Fibroblast of mammary gland (primary cell): ENCODE results near the gene NUBP1.
"Not testable (repeated sequence)": the region's sequence is repeated elsewhere in the genome, so short reads cannot be mapped to it uniquely, and the experiment has no call there.

Source experiments
- DNase-seq: peaks from one replicate; pipeline ENCODE4 v3.0.0-alpha.2; 2010; ENCODE audit warnings: low read depth
- H3K4me3 ChIP-seq: 2 replicates; pipeline ENCODE4 v1.5.1; 2011; ENCODE audit warnings: low read depth, mild to moderate bottlenecking, low read length, moderate library complexity; ENCODE audit not compliant: control insufficient read depth
- TF ChIP-seq, protein P1 (sequence below): conservative IDR thresholded peaks from 2 replicates; pipeline ENCODE4 v1.5.1; 2011; ENCODE audit warnings: low read depth, low read length, inconsistent platforms; ENCODE audit not compliant: control insufficient read depth, insufficient read depth

The NUBP1 gene

DNA sequence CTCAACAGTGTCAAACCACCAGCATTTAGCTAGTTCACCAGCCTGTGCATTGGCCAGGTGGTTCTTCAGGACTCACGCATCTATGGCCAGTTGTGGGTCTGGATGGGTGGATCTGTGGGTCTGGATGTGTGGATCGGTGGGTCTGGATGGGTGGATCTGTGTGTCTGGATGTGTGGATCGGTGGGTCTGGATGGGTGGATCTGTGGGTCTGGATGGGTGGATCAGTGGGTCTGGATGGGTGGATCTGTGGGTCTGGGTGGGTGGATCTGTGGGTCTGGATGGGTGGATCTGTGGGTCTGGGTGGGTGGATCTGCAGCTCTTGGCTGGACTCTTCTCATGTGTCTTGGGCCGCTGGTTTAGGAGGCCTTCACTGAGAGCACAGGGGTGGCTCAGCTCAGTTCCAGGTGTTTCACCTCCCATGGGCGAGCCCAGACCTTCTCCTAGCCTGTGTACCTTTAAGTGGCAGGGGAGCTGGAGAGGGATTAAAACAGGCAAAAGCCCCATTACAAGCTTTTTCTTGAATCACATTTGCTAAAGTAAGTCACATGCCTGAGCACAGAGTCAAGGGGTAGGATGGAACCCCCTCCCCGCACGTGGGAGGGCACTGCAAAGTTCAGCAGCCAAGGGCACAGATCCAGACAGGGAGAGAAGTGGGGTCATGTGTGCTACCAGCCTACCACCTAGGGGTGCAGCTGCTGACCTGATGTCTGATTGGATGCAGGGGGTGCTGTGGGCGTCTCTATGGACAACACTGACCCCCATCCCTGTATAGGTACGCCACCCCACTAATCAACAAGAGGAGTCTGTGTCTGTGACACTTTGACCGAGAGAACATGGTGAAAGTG, 3.4 kb upstream of the NUBP1 start:
- TF ChIP-seq, protein P1, sequence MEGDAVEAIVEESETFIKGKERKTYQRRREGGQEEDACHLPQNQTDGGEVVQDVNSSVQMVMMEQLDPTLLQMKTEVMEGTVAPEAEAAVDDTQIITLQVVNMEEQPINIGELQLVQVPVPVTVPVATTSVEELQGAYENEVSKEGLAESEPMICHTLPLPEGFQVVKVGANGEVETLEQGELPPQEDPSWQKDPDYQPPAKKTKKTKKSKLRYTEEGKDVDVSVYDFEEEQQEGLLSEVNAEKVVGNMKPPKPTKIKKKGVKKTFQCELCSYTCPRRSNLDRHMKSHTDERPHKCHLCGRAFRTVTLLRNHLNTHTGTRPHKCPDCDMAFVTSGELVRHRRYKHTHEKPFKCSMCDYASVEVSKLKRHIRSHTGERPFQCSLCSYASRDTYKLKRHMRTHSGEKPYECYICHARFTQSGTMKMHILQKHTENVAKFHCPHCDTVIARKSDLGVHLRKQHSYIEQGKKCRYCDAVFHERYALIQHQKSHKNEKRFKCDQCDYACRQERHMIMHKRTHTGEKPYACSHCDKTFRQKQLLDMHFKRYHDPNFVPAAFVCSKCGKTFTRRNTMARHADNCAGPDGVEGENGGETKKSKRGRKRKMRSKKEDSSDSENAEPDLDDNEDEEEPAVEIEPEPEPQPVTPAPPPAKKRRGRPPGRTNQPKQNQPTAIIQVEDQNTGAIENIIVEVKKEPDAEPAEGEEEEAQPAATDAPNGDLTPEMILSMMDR: no peak
- no peak for DNase-seq
- no peak overlapping the region for H3K4me3 ChIP-seq

DNA sequence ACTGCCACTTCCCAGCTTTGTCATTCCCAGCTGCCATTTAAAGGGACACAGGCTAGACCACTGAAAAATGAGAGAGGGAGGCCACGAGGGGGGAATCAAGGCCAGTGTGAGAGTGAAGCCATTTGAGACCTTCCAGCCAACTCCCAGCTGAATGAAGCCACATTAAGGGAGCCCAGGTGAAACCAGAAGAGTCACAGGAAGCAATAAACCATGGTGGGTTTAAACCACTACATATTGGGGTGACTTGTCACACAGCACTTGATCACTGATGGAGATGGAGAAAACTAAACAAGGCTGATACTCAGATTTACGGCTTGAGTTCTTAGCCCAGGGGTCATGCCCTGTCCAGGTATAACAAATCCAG, 2.8 kb upstream of the NUBP1 start:
- TF ChIP-seq, protein P1: no peak
- no peak overlapping the region for H3K4me3 ChIP-seq
- no peak for DNase-seq

DNA sequence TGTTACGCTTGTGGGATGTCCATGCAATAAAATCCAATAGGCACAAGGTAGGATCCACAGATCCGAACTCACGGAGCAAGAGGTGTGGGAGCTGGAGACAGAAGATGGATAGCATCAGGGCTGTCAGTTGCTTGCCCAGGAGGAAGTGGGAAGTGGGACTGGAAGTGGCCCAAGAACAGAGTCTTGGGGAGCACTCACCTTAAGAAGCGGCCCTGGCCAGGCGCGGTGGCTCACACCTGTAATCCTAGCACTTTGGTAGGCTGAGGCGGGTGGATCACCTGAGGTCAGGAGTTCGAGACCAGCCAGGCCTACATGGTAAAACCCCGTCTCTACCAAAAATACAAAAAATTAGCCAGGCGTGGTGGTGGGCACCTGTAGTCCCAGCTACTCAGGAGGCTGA, 2.4 kb upstream of the NUBP1 start:
- DNase-seq, H3K4me3 ChIP-seq: not testable (repeated sequence)

DNA sequence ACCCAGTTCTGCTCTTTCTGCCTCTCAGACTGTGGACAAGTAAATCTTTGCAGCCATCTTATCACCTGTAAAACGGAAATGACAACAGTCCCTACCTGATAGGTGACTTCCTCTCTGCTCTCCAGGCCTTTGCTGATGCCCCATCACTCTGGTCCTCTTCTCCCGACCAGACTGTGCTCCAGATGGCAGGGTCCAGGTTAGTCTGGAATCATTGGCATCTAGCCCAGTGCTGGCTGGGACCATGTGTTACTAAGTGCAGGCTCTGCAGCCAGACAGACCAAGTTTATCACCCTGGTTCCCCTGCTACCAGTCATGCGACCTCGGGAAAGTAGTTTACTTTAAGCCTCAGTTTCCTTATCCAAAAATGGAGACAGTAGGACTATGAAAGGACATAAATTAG, 1.8 kb upstream of the NUBP1 start:
- TF ChIP-seq, protein P1: no peak
- peak; percentile 25 for DNase-seq
- H3K4me3 ChIP-seq: no peak overlapping the region

DNA sequence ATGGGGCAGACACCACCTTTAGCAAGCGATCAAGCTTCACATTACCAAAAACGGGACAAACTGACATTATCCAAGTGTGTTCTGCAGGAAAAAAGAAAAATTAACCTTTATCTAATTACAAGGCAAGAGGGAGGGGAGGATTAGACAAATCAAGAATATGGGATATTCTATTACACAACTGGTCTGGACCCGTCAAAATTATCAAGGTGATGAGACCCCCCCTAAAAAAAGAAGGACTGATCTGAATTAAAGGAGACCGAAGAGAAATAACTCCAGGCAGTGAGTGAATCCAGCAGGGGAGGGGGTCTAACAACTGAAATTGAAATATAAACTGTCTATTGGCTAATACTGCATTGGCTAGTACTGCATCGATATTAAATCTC, 424 bp upstream of the NUBP1 start:
- TF ChIP-seq, protein P1: no peak
- DNase-seq: no peak
- peak overlapping the region; percentile 71 for H3K4me3 ChIP-seq

DNA sequence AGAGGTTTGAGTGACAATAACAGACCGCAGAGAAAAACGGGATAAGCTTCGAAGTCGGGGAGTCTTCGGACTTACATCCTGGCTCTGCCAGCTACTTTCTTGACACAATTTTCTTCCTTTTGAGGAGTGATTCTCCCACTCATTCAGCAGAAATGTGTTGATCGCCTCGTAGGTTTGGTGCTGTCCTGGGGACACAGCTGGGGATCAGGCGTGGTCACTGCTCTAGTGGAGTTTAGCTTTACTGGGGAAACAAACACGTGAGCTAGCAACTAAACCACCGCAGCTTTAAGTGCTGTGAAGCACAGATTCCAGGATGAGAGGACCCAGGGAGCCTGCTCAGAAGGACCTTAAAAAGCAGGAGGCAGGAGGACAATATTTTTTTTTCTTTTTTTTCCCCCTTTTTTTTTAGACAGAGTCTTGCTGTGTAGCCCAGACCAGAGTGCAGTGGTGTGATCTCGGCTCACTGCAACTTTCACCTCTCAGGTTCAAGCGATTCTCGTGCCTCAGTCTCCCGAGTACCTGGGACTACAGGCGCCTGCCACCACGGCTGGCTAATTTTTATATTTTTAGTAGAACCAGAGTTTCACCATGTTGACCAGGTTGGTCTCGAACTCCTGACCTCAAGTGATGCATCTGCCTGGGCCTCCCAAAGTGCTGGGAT, 858 bp downstream of the NUBP1 start:
- H3K4me3 ChIP-seq: peak overlapping the region; percentile 57
- peak; percentile 53 for DNase-seq
- TF ChIP-seq, protein P1: no peak

DNA sequence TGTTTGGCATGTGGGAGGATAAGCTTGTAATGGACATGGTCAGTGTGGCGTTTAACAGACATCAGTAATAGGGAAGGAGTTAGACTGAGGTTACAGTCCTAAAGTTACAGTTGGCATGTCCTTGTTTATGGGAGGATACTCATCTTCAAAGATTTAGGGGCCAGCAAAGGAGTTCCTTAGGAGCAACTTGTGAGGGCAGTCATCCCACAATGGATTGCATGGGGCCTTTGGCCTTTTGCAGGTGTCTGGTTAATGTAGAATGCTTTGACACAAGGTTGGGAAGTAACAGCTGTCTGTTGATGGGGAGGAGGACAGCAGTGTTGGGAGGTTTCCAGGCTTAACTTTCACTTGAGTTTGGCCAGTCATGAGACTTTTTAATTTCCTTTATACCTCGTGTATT, 2.2 kb downstream of the NUBP1 start:
- DNase-seq: no peak
- H3K4me3 ChIP-seq: no peak overlapping the region
- TF ChIP-seq, protein P1: no peak
